Measurements from ENCODE around the gene SLC39A11. TPM values are rescaled to one million over a fixed set of nuclear protein-coding genes. Genes with fewer than 3 reads are reported as not detected.

The SLC39A11 gene
- total and polyA plus RNA-seq, 2 of the 13 experiments (the other 11 are each of a cell fraction or from before 2014, with no cell fraction given) = 17.2 to 31.5 TPM

DNA sequence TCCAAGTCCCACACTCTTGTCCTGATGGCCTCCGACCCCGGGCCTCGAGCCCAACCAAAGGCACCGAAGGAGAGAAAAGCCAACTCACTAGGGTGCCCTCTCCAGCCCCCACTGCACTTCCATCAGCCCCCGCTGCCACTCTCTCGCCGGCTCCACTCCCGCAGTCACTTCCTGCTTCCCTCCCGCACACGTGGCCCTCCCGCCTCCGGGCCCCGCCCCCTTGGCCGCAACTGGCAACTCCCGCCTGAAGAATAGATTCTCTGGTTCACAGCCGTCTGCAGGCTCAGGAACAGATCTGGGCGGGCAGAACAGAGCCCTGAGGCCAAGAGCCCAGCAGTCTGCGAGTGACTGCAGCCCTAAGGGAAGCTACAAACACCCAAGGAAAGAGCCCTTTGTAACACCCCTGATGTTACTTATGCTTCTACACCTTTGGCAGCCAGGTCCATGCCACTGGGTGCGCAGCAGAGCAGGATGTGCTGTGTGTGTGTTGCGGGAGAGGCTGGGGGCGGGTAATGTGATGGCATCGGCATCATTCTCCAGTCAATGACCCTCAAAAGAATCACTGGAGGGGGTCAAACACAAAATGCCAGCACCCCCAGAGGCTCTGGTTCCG lies at the start of gene SLC39A11 (continued):
- TF ChIP-seq, protein P1, sequence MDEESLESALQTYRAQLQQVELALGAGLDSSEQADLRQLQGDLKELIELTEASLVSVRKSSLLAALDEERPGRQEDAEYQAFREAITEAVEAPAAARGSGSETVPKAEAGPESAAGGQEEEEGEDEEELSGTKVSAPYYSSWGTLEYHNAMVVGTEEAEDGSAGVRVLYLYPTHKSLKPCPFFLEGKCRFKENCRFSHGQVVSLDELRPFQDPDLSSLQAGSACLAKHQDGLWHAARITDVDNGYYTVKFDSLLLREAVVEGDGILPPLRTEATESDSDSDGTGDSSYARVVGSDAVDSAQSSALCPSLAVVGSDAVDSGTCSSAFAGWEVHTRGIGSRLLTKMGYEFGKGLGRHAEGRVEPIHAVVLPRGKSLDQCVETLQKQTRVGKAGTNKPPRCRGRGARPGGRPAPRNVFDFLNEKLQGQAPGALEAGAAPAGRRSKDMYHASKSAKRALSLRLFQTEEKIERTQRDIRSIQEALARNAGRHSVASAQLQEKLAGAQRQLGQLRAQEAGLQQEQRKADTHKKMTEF (CRISPR knock-in tag; IDR thresholded peaks at IDR 0.05) = peak; percentile 81
- TF ChIP-seq MEIS1 (CRISPR knock-in tag; IDR thresholded peaks at IDR 0.05; ENCODE audit: borderline replicate concordance) (peak; percentile 67; the same call in 1 of the 2 replicates), RFXANK (CRISPR knock-in tag; IDR thresholded peaks at IDR 0.05) (no peak), ZNF678 (CRISPR knock-in tag; IDR thresholded peaks at IDR 0.05) (0 out of 2 replicates have a peak, but pooled peaks have one; percentile 47), SNRNP70 (IDR thresholded peaks at IDR 0.05; ENCODE audit: low read depth, low read length) (no peak), SCMH1 (CRISPR knock-in tag; IDR thresholded peaks at IDR 0.05; ENCODE audit: borderline replicate concordance) (no peak), ZNF33A (CRISPR knock-in tag; IDR thresholded peaks at IDR 0.05; ENCODE audit: borderline replicate concordance) (no peak), FOXK2 (IDR thresholded peaks at IDR 0.05) (0 out of 2 replicates have a peak, but pooled peaks have one; percentile 32), REXO4 (CRISPR knock-in tag; IDR thresholded peaks at IDR 0.05; ENCODE audit: borderline replicate concordance) (no peak), SALL2 (CRISPR knock-in tag; IDR thresholded peaks at IDR 0.05) (no peak; the same call in 1 of the 2 replicates), MBNL3 (CRISPR knock-in tag; conservative IDR thresholded peaks at IDR 0.05) (no peak), U2AF2 (IDR thresholded peaks at IDR 0.05; ENCODE audit: low read depth, low read length) (no peak), ZNF629 (CRISPR knock-in tag; conservative IDR thresholded peaks at IDR 0.05) (no peak), SIX4 (CRISPR knock-in tag; IDR thresholded peaks at IDR 0.05) (0 out of 2 replicates have a peak, but pooled peaks have one; percentile 37)
- TF ChIP-seq, protein P2, sequence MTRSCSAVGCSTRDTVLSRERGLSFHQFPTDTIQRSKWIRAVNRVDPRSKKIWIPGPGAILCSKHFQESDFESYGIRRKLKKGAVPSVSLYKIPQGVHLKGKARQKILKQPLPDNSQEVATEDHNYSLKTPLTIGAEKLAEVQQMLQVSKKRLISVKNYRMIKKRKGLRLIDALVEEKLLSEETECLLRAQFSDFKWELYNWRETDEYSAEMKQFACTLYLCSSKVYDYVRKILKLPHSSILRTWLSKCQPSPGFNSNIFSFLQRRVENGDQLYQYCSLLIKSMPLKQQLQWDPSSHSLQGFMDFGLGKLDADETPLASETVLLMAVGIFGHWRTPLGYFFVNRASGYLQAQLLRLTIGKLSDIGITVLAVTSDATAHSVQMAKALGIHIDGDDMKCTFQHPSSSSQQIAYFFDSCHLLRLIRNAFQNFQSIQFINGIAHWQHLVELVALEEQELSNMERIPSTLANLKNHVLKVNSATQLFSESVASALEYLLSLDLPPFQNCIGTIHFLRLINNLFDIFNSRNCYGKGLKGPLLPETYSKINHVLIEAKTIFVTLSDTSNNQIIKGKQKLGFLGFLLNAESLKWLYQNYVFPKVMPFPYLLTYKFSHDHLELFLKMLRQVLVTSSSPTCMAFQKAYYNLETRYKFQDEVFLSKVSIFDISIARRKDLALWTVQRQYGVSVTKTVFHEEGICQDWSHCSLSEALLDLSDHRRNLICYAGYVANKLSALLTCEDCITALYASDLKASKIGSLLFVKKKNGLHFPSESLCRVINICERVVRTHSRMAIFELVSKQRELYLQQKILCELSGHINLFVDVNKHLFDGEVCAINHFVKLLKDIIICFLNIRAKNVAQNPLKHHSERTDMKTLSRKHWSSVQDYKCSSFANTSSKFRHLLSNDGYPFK (CRISPR knock-in tag; IDR thresholded peaks at IDR 0.05; ENCODE audit: borderline replicate concordance) = peak; percentile 59; the same call in 1 of the 2 replicates
- TF ChIP-seq, protein P3, sequence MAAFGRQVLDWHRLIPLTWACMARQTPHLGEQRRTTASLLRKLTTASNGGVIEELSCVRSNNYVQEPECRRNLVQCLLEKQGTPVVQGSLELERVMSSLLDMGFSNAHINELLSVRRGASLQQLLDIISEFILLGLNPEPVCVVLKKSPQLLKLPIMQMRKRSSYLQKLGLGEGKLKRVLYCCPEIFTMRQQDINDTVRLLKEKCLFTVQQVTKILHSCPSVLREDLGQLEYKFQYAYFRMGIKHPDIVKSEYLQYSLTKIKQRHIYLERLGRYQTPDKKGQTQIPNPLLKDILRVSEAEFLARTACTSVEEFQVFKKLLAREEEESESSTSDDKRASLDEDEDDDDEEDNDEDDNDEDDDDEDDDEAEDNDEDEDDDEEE (CRISPR knock-in tag; IDR thresholded peaks at IDR 0.05) = peak; percentile 30; the same call in 1 of the 2 replicates
- TF ChIP-seq, protein P4, sequence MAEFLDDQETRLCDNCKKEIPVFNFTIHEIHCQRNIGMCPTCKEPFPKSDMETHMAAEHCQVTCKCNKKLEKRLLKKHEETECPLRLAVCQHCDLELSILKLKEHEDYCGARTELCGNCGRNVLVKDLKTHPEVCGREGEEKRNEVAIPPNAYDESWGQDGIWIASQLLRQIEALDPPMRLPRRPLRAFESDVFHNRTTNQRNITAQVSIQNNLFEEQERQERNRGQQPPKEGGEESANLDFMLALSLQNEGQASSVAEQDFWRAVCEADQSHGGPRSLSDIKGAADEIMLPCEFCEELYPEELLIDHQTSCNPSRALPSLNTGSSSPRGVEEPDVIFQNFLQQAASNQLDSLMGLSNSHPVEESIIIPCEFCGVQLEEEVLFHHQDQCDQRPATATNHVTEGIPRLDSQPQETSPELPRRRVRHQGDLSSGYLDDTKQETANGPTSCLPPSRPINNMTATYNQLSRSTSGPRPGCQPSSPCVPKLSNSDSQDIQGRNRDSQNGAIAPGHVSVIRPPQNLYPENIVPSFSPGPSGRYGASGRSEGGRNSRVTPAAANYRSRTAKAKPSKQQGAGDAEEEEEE (CRISPR knock-in tag; IDR thresholded peaks at IDR 0.05; ENCODE audit: borderline replicate concordance) = no peak
- TF ChIP-seq, protein P5, sequence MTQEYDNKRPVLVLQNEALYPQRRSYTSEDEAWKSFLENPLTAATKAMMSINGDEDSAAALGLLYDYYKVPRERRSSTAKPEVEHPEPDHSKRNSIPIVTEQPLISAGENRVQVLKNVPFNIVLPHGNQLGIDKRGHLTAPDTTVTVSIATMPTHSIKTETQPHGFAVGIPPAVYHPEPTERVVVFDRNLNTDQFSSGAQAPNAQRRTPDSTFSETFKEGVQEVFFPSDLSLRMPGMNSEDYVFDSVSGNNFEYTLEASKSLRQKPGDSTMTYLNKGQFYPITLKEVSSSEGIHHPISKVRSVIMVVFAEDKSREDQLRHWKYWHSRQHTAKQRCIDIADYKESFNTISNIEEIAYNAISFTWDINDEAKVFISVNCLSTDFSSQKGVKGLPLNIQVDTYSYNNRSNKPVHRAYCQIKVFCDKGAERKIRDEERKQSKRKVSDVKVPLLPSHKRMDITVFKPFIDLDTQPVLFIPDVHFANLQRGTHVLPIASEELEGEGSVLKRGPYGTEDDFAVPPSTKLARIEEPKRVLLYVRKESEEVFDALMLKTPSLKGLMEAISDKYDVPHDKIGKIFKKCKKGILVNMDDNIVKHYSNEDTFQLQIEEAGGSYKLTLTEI (CRISPR knock-in tag; conservative IDR thresholded peaks at IDR 0.05) = no peak
- TF ChIP-seq, protein P6, sequence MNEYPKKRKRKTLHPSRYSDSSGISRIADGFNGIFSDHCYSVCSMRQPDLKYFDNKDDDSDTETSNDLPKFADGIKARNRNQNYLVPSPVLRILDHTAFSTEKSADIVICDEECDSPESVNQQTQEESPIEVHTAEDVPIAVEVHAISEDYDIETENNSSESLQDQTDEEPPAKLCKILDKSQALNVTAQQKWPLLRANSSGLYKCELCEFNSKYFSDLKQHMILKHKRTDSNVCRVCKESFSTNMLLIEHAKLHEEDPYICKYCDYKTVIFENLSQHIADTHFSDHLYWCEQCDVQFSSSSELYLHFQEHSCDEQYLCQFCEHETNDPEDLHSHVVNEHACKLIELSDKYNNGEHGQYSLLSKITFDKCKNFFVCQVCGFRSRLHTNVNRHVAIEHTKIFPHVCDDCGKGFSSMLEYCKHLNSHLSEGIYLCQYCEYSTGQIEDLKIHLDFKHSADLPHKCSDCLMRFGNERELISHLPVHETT (CRISPR knock-in tag; conservative IDR thresholded peaks at IDR 0.05) = no peak; the same call in 1 of the 2 replicates

Measured in HepG2 (cell line).